NCI-H146 treated with DMSO at 0.1 percent for 48 hours (cell line): Measurements from ENCODE around the gene NHS.
A peak's percentile ranks its signal among the peaks of the same experiment; 100 is the strongest.

Source experiments
- DNase-seq: peaks from one replicate; lab custom pipeline; 2025; ENCODE audit not compliant: unreplicated experiment; lab: John Stamatoyannopoulos, UW

Gene NHS

DNA sequence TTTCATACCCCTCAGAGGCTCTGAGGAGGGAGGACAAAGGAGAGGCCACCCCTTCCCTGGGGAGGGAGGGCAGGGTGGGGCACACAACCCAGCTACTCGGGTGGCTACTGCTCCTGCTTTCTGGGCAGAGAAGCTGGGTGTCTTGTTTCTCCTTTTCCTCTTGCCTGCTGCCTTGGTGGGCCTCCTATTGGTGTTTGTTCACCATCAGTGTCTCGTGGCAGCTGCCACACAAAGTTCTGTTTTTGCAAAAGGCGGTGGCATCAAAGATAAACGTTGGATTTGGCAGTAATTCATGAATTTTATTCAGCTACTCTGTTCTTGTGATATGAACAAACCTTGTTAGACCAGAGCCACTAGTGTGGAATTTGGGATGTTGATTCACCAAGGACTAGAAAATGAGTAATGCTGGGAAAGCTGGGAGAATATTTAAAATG is 209.3 kb downstream of the NHS start:
- DNase-seq, result no peak

- no peak for DNase-seq
Measured at GRCh38 chrX:17585006-17585405, 210.0 kb downstream of the NHS start.

DNA sequence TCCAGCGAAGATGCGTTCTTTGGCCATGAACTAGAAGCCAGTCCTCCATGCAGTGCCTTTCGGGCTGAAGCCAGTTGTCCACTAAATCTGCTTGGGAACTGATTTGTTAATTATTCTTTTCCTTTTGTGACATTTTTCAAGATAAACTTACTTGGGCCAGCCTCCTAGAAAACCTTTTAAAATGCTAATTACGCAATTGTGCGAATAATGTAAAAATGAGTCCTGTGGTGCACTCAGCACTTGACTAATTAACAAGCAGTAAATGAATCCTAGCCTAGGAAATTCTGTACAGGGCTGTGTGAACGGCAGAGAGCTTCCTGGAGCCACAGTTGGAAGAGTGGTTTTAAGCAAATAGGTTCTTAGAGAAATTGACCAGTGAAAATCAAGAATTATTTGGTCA is 212.4 kb downstream of the NHS start:
- DNase-seq, result no peak

- DNase-seq, result no peak
Measured at GRCh38 chrX:17588303-17588702, 213.3 kb downstream of the NHS start.

DNA sequence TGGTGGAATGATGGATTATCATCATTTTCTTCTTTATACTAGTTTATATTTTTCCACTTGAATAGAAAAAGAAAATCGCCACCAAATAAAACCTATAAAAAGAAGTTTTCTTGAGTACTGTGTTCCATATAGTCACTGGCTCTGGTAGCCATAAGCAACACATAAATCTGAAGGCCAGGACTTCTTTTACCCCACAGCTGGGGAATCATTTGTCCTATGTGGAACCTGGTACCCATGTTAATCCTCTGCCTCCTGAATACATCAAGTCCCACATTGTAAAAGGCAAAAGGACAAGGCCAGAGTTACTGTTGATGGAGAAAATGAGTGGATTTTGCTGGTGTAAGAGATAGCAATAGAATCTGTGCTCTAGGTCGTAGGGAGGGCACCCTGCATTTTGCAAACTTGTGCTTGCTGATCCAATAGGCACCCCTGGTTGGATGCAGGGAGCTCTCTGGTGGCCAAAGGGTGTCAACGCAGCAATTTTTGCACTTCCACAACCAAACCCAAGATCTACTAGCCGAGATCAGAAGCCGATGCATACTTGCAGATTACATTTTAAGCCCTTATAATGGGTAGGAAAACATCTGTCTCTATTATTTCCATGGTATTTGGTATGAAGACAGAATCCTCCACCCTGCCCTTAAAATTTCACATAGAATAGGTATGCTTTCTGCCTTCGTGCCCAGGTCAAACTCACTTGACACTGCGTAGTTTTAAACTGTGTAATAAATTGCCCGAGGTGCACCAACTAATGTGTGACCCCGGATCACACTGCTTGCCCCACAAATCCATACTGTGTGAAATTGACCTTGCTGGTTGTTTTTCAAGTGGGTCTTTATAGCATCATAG is 216.1 kb downstream of the NHS start:
- DNase-seq, result peak; percentile 44

GRCh38 chrX:17591741-17592110 is 216.7 kb downstream of the NHS start:
- DNase-seq, result no peak

DNA sequence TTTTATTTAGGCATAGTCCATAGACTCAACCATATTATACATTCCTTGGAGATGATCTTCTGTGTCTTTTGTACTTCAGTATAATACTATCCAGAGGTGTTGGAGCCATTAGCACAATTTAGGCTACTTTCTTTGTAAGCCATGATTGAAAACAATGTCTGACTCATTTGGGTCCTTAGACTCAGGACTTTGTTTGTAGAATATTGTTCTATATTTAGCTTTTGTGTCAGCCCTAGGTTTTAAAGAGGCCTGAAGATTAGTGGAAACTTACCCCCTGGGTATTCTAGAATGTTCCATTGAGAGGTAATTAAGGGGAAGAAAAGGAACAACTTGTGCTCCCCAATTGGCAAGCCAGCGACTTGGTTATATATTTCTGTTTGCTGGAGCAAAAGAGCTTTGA is 217.1 kb downstream of the NHS start:
- no peak for DNase-seq

- DNase-seq, result no peak
Measured at GRCh38 chrX:17594693-17595092, 219.7 kb downstream of the NHS start.

DNA sequence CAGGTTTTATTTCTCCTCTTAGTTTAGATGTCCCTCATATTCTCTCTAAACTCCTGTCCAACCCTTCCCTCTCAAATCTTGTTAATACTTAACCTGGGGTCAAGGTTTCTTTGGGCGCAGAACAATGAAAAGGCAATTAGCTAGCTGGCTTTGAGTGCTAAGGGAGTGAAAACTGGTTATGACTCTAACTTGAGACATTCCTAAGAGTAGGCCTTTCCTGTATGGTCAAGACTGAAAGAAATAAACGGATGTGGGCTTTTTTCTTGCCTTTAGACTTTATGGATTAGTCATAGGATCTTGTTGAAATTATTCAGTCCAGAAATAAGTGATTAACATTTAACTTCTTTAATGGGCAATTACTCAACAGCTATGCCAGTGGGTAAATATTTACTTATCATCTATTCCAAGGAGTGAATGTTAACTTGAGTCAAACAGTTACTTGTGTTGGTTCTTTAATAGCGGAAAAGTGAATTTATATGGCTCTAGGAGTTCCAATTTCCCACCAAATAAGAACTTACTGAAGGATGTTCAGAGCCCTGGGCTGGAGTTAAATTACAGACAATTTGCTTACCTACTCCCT is 220.5 kb downstream of the NHS start:
- DNase-seq, result no peak

- DNase-seq, result no peak
Measured at GRCh38 chrX:17596061-17596460, 221.1 kb downstream of the NHS start.

DNA sequence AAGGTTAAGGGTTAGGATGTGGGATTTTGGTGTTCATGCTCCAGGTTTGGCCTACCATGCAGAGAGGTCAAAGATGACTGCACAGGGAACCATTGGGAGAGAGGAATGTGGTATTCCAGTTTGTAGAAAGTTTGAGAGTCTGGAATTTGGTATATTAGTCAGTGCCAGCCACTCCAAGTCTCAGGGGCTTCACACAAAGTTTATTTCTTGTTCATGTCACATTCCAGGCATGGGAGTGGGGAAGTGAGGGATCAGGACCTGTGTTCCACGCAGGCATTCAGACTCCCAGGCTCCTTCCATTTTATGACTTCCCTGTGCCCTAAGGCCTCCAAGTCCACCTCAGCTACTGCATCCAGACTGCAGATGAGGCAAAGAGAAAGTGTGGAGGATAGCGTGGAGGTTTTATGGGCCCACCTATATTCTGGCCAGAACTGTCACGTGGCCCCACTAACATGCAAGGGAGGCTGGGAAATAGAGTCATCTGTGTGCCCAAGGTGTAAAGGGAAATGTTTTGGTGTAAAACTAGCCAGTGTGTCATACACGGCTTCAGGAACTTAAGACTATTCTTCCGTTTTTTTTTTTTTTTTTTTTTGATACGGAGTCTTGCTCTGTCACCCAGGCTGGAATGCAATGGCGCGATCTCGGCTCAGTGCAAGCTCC is 221.7 kb downstream of the NHS start:
- no peak for DNase-seq

DNA sequence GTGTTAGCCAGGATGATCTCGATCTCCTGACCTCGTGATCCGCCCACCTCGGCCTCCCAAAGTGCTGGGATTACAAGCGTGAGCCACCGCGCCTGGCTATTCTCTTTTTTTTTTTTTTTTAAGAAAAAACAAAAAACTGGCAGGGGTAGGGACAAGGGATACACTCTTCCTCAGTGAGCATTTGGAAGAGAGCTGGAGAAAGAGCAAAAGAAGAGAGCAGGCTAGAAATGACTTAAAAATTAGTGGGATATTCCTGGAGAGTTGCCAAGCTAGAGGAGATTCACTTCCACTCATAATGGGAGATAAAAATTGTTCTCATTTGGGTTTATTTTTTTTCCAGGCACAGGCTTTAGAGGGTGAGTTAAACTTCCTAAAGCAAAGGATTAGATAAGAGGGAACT is 222.3 kb downstream of the NHS start:
- DNase-seq, result no peak

GRCh38 chrX:17597836-17598439 is 222.9 kb downstream of the NHS start:
- DNase-seq, result peak; percentile 51

DNA sequence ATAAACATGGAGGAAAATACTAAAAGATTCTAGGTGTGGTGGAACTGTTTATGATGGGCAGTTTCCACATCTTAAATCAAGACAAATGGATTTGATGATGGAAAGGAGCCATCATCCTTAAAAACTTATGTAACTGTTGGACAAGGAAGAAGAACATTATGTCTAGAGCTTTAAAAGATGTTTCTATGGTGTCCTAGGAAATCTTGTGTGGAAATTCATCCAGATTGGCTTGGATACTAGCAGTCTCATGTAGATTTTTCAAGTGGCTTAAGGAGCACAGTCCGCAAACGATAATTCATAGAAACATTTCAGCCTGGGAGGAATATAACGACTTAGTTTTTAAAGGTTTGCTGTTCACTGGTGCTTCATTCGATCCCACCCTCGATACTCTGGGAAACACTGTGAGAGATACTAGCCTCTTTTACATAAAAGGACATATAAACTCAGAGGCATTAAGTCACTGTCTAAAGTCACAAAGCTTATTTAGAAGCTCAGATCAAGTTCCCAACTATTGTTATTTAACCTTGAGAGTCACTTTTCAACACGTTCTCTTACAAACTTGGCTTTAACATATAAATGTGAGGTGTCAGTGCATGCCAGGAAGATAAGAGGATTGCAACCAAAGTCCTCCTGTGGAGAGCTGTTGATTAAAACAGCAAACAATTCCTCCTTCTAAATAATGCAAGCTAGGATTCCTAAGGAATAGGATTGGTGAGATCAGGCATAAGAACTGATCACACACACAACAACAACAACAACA is 226.6 kb downstream of the NHS start:
- no peak for DNase-seq

DNA sequence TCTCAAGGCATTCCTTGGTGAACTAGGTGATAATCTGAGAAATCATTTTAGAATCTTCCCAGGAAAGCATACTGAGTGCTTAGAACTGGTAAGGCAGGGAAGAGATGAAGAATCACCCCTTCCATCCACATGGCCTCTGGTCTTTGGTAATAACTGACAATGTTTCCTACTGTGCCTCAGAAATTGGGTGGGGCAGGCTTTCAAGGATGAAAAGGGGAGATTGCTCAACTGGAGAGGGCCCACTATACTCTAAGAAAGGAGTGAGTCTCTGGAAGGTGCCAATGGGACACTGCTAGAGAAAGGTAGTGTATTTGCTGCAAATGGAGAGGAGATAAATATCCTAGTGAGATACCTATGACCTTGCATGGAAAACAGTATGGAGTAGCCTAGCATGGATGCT is 227.2 kb downstream of the NHS start:
- no peak for DNase-seq

DNA sequence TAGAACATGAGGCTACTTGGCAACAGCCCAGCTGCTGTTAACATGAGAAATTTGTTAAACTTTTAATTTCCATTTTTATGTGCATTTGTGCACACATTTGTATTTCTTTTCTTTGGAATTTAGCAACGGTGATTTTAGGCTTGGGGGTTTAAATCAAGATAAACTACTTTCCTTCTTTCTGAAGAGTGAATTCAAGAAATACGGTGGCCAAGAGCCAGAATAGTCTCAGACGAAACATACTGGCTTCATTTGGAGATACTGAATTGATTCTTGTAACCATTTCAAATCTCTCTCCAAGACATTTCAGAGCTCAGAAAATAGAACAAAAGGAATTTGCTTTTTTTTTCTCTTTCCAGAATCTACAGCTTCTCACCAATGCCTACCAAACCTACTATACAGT is 228.2 kb downstream of the NHS start:
- no peak for DNase-seq

GRCh38 chrX:17605676-17606075 is 230.7 kb downstream of the NHS start:
- DNase-seq, result no peak

- no peak for DNase-seq
Measured at GRCh38 chrX:17606231-17606630, 231.2 kb downstream of the NHS start.

DNA sequence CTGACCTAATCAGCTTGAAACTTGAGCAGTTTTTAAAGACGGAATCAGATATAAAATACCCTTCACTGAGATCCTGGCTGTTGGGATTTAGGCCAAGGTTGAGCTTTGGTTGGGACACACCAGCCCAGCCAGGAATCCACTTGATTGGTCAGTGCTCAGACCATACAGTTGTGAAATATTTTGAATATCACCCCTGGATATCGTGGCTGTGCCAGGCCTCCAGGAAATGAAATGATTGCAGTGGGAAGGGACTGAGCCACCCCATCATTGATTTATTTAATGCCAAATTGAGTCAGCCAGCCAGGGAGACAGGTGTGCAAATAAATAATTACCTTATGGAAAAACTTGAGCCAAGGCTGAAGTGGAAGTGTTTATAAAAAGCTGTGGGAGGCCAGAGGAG is 233.9 kb downstream of the NHS start:
- DNase-seq, result peak; percentile 88

GRCh38 chrX:17610788-17611187 is 235.8 kb downstream of the NHS start:
- no peak for DNase-seq

DNA sequence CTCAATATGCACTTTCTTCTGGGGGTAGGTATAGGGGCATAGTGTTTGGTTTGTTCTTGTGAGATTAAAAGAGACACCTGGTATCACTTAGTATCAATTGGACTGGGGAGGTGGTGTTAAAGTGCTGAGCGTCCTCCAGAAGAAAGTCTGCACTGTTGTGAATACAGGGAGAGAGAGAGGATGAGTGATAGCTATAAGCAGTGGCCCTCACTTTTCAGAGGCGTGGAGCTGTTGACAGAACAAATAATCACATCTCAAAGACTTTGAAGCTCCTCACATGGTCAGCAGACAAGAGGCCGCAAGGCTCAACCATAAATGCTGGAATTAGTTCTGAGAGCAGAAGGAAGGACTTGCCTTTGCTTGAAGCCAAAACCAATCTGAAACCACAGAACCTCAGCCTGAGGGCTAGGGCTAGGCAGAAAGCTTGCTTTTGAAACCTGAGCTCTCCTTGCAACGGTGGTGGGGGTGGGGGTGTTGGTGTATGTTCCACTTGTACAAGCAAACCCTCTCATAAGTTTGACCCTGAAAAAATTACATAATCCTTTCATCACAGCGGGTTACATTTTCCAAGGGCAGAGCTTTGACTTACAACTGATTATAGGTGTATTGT is 239.1 kb downstream of the NHS start:
- DNase-seq, result peak; percentile 36
